Hepatocyte (in vitro differentiated cells): ENCODE results near the gene LAMC2.

ENCODE experiments used
- EZH2 ChIP-seq: fragments of 200-600 bp; sonication (generic); IDR thresholded peaks from 2 replicates; pipeline ENCODE4 v1.6.1; 2016; ENCODE audit warnings: antibody characterized with exemption, mild to moderate bottlenecking, borderline replicate concordance
- EZH2phosphoT487 ChIP-seq: fragments of 200-600 bp; sonication (generic); IDR thresholded peaks from one replicate; pipeline ENCODE4 v1.6.1; 2018; ENCODE audit warnings: antibody characterized with exemption, mild to moderate bottlenecking, low read depth, moderate library complexity; ENCODE audit not compliant: unreplicated experiment, severe bottlenecking

DNA sequence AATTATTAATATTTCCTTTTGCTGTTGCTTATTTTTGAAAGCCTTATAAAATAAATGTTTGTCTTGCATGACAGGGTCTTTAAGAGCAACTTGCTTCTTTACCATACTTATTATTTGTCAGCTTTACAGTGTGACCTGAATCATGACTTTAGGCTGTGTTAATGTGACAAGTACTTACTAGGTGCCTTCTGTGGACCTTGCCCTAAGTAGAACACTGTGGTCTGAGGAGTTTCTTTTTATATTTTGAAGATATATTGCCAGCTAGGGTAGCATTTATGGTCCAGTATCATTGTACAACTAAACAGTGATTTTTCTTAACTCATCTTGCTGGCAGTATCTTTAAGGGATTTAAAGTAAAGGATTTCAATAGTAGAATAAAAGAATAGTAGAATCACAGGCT is 45.4 kb upstream of the LAMC2 start:
- no peak for TF ChIP-seq EZH2phosphoT487
- TF ChIP-seq EZH2: no peak
